Astrocyte of the cerebellum (primary cell): Measurements from ENCODE around the gene ZEB2.

Experiments
- DNase-seq: peaks from one replicate; pipeline ENCODE4 v3.0.0-alpha.2; 2011; ENCODE audit warnings: low read depth
- H3K4me3 ChIP-seq: 2 replicates; pipeline ENCODE4 v1.5.1; 2011; ENCODE audit warnings: mild to moderate bottlenecking, low read depth, low read length, moderate library complexity
- in situ Hi-C: cut with HindIII; loops from 2 replicates; pipeline ENCODE4 v1.10.0; 2017; ENCODE audit warnings: low sequenced_read_pairs
- TF ChIP-seq, protein P1 (sequence below): IDR thresholded peaks from 2 replicates; pipeline ENCODE4 v1.5.1; 2012; ENCODE audit warnings: low read length, low read depth, moderate library complexity, mild to moderate bottlenecking; ENCODE audit errors: missing control alignments

Gene ZEB2

DNA sequence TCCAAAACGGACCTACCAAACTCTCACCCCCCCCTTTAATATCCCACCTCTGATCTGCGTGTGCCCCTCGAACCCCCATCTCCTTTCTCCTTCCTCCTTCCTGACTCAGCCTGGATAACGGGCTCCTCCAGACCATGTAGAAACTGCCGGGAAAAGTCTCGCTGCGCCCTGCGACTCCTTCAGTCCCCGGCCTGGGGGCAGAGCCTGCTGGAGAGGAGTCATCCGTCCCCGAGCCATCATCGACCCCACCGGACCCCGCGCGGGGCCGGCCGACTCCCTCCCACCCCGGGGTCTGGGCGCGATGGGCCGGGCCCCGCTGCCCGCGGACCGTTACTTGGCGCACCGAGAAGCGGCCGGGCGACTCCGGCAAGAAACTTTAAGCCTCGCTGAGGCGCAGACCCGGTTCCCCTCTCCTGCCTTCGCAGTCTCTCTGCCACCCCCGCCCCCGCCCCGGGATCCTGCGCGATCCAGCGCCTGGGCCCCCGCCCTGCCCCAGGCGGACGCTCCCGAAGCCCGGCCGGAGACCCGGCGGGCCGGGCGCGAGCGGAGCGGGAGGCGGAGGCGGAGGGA lies 3.4 kb downstream of the ZEB2 start:
- in situ Hi-C loops = loop anchor here (25.0 kb wide), 1 partner anchor 1246 kb away; no protein-coding TSS in a partner anchor
- no peak for DNase-seq
- H3K4me3 ChIP-seq = peak overlapping the region; percentile 73
- TF ChIP-seq, protein P1, sequence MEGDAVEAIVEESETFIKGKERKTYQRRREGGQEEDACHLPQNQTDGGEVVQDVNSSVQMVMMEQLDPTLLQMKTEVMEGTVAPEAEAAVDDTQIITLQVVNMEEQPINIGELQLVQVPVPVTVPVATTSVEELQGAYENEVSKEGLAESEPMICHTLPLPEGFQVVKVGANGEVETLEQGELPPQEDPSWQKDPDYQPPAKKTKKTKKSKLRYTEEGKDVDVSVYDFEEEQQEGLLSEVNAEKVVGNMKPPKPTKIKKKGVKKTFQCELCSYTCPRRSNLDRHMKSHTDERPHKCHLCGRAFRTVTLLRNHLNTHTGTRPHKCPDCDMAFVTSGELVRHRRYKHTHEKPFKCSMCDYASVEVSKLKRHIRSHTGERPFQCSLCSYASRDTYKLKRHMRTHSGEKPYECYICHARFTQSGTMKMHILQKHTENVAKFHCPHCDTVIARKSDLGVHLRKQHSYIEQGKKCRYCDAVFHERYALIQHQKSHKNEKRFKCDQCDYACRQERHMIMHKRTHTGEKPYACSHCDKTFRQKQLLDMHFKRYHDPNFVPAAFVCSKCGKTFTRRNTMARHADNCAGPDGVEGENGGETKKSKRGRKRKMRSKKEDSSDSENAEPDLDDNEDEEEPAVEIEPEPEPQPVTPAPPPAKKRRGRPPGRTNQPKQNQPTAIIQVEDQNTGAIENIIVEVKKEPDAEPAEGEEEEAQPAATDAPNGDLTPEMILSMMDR = no peak

DNA sequence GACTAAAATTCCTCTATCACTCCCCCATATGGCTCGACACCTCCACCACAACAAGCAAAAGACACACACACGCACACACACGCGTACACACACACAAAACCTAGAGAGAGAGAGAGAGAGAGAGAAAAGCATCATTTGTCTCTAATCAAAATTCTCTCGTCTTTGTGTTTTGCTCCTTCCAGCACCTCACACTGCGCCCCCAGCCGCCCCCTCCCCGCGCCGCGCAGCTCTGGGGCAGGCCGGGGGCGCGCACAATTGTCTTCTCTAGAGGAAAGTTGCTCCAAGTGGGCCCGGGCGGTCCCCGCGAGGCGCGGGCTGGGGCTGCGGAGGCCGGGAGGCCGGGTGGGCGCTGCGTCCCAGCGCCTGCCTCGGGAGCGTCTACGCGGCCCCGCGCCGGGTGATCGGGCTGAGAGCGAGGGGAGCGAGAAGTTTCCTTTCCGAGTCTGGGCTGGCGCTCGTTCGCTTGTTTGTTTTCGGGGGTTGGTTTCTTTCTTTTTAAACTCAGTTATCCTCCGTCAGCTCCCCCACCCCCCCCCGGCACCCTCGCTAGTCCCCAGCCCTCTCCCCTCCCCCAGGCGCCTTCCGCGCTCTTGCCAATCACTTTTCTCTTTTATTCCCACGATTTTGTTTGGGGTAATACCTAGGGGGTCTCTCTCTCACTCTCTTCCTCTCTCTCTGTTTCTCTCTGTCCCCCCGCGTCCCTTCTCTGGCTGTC lies 4.1 kb downstream of the ZEB2 start:
- TF ChIP-seq, protein P1 = no peak
- no peak for DNase-seq
- peak overlapping the region; percentile 73 for H3K4me3 ChIP-seq
- in situ Hi-C loops = loop anchor here (25.0 kb wide), 1 partner anchor 1246 kb away; no protein-coding TSS in a partner anchor

DNA sequence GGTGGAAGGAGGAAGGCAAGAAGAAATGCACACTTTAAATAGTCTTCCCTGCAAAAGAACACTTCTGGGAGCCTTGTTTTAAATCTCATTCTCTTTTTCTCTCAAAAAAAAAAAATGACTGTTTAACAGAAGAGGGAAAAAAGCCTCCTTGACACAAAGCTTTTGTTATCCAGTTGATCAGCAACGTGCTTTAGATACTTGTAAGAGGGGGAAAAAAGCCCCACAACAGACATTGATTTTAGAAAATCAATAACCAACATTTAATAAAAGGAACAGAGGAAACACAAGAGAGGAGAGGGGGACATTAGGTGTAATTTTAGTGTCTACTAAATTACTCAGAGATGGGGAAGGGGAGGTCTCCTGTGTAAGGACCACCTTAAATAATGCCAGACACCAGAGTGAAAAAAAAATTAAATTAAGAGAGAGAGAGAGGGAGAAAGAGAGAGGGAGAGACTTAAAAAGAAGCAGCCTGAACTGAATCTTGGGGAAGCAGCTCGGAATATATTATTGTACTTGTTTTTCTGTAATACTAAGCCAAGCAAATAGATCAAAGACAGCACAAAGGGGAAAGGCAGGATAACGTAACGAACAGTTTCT lies 4.7 kb downstream of the ZEB2 start:
- no peak for DNase-seq
- TF ChIP-seq, protein P1 = no peak
- in situ Hi-C loops = loop anchor here (25.0 kb wide), 1 partner anchor 1247 kb away; no protein-coding TSS in a partner anchor
- peak overlapping the region; percentile 73 for H3K4me3 ChIP-seq

DNA sequence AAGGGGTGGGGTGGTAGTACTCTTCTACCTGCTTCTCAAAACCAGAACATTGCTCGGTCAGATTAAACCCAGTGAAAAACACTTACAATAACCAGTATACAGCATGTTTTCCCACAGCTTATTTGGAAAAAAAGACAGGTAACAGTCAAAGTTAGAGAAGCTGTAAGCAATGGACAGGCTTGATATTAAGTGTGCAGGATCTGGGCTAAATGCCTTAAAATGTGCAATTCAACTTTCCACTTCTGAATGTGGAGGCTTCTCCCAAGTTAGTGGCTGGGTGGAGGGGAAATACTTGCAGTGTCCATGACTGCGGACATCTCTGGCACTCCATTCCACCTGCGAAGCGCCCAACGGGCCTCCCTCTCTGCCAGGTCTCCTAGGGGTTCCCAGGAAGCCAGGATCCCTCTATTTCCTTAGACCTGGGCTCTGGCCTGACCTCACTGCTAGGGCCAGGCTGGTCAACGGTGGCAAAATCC lies 5.3 kb downstream of the ZEB2 start:
- in situ Hi-C loops = loop anchor here (25.0 kb wide), 1 partner anchor 1248 kb away; no protein-coding TSS in a partner anchor
- H3K4me3 ChIP-seq = peak overlapping the region; percentile 73
- TF ChIP-seq, protein P1 = no peak
- DNase-seq = no peak

DNA sequence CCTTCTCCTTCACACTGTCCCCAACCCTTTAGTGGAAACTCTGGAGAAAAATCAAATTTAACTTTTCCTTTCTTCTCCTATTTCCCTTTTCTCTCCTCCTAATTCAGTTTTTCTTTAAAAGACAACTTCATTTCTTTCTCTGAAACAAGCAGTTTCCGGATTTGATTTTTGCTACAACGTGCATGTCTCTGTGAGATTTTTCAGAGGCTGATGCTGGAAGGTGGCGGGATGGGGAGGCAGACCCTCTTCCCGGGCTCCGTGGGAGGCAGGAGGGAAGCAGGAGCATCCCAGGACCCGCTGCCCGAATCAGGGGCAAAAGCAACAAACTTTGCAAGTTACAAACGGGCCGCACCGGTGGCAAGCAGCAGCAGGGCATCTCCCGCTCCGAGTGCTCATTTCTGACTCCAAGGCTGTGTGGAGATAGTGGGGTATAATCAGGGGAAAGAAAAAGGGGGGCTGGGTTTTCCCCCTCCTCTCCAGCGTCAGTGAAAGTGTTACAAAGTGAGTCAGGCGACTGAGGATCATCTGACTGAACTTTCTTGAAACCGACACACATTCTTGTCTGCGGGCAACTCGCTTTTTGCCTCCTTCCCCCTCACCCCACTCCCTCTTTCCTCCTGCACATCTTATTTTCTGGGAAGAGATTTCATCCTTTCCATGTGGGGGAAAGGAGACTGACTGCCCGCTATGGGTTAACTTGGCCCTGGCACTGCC lies 6.4 kb downstream of the ZEB2 start:
- TF ChIP-seq, protein P1 = no peak
- DNase-seq = no peak
- in situ Hi-C loops = loop anchor here (25.0 kb wide), 1 partner anchor 1249 kb away; no protein-coding TSS in a partner anchor
- peak overlapping the region; percentile 32 for H3K4me3 ChIP-seq

DNA sequence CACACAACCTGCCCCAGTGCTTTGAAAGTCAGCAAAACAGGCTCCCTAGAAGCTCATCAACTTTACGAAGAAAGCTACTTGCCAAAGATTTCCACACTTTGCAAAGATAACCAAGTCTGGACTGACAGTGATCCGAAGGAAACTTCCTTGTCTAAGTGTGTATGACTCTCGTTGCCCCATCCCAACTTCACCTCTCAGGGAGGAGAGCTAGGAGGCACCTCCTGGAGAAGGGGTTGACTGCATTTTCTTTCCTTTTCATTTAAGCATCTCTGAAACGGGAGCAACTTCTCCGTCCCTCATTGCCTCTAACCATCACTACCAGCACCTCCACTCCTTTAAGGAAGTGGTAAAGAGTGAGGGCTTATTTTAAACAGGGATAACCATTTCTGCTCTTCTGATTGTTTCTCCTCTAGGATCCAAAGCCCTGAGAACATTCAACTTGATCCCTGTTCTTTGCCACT lies 7.0 kb downstream of the ZEB2 start:
- DNase-seq = no peak
- in situ Hi-C loops = loop anchor here (25.0 kb wide), 1 partner anchor 1249 kb away; no protein-coding TSS in a partner anchor
- TF ChIP-seq, protein P1 = no peak
- H3K4me3 ChIP-seq = peak overlapping the region; percentile 32
